Activated T-helper 2 cell treated with anti-CD3 and anti-CD28 coated beads, Interferon-gamma antibody, Interleukin-2, Interleukin-4, amounts not matched to agents 10 μg/mL and 5 μg/mL and 100 μg/mL, durations not matched to agents 14 hours and 24 hours and 36 hours (primary cell): ENCODE results near the gene MAST4. TPM values are rescaled to one million over a fixed set of nuclear protein-coding genes. Genes with fewer than 3 reads are reported as not detected.

ENCODE experiments used
- DNase-seq: peaks from one replicate; pipeline ENCODE4 v3.0.0; 2021; ENCODE audit warnings: low spot score
- H3K27ac Mint-ChIP-seq: one replicate; pipeline ENCODE4 v1.8.0; 2021; ENCODE audit warnings: mixed read lengths
- H3K27me3 Mint-ChIP-seq: one replicate; pipeline ENCODE4 v1.8.0; 2021; ENCODE audit warnings: low read depth, mixed read lengths
- H3K36me3 Mint-ChIP-seq: one replicate; pipeline ENCODE4 v1.8.0; 2021; ENCODE audit warnings: low read depth, mixed read lengths
- H3K4me1 Mint-ChIP-seq: one replicate; pipeline ENCODE4 v1.8.0; 2021; ENCODE audit warnings: low read depth, mixed read lengths
- H3K4me3 Mint-ChIP-seq: one replicate; pipeline ENCODE4 v1.8.0; 2021; ENCODE audit warnings: low read depth, mild to moderate bottlenecking, moderate library complexity, mixed read lengths
- H3K9me3 Mint-ChIP-seq: one replicate; pipeline ENCODE4 v1.8.0; 2021; ENCODE audit warnings: mixed read lengths
- intact Hi-C: fragments of 100-400 bp; cut with micrococcal nuclease; formaldehyde crosslinking; loops from one replicate; pipeline ENCODE4 v1.15.1; 2023
- total RNA-seq: library from RNA; stranded (reverse); gene quantifications from 2 replicates; pipeline ENCODE4 v1.2.3, GENCODE V29; 2022

MAST4 gene
- total RNA-seq, 1 donor from 2014 or later = 6.1 TPM

- Mint-ChIP-seq H3K9me3 (no peaks in the 10 kb centered on the region), H3K27ac (no peak overlapping the region), H3K27me3 (no peaks in the 10 kb centered on the region), H3K4me3 (no peak overlapping the region), H3K4me1 (no peaks in the 10 kb centered on the region), H3K36me3 (peaks cover 8% of the 10 kb centered on the region)
- no peak for DNase-seq
- intact Hi-C loops = no loop called here
Observed at GRCh38 chr5:67133217-67133616, 537.0 kb downstream of the MAST4 start.

GRCh38 chr5:67133776-67134175 is 537.6 kb downstream of the MAST4 start:
- H3K4me3 Mint-ChIP-seq = no peak overlapping the region
- intact Hi-C loops = no loop called here
- no peak overlapping the region for H3K27ac Mint-ChIP-seq
- no peaks in the 10 kb centered on the region for H3K27me3 Mint-ChIP-seq
- peaks cover 4% of the 10 kb centered on the region for H3K36me3 Mint-ChIP-seq
- H3K4me1 Mint-ChIP-seq = no peaks in the 10 kb centered on the region
- no peaks in the 10 kb centered on the region for H3K9me3 Mint-ChIP-seq
- no peak for DNase-seq

- Mint-ChIP-seq H3K36me3 (peaks cover 4% of the 10 kb centered on the region), H3K4me1 (no peaks in the 10 kb centered on the region), H3K4me3 (no peak overlapping the region), H3K9me3 (no peaks in the 10 kb centered on the region), H3K27ac (no peak overlapping the region), H3K27me3 (no peaks in the 10 kb centered on the region)
- no peak for DNase-seq
- intact Hi-C loops = no loop called here
Observed at GRCh38 chr5:67135381-67135984, 539.3 kb downstream of the MAST4 start.

GRCh38 chr5:67139030-67139429 is 542.8 kb downstream of the MAST4 start:
- Mint-ChIP-seq H3K36me3 (peaks cover 19% of the 10 kb centered on the region), H3K27ac (no peak overlapping the region), H3K4me3 (no peak overlapping the region), H3K27me3 (no peaks in the 10 kb centered on the region), H3K9me3 (no peaks in the 10 kb centered on the region), H3K4me1 (no peaks in the 10 kb centered on the region)
- no peak for DNase-seq
- intact Hi-C loops = no loop called here

GRCh38 chr5:67140413-67140812 is 544.2 kb downstream of the MAST4 start:
- Mint-ChIP-seq H3K27ac (no peak overlapping the region), H3K36me3 (peaks cover 19% of the 10 kb centered on the region), H3K4me3 (no peak overlapping the region), H3K4me1 (no peaks in the 10 kb centered on the region), H3K9me3 (no peaks in the 10 kb centered on the region), H3K27me3 (no peaks in the 10 kb centered on the region)
- intact Hi-C loops = no loop called here
- DNase-seq = no peak

- peaks cover 19% of the 10 kb centered on the region for H3K36me3 Mint-ChIP-seq
- intact Hi-C loops = no loop called here
- H3K4me1 Mint-ChIP-seq = no peaks in the 10 kb centered on the region
- DNase-seq = no peak
- H3K9me3 Mint-ChIP-seq = no peaks in the 10 kb centered on the region
- H3K27ac Mint-ChIP-seq = no peak overlapping the region
- no peaks in the 10 kb centered on the region for H3K27me3 Mint-ChIP-seq
- H3K4me3 Mint-ChIP-seq = no peak overlapping the region
Observed at GRCh38 chr5:67141644-67142043, 545.5 kb downstream of the MAST4 start.

GRCh38 chr5:67142816-67143215 is 546.6 kb downstream of the MAST4 start:
- peaks cover 2% of the 10 kb centered on the region for H3K4me1 Mint-ChIP-seq
- H3K27me3 Mint-ChIP-seq = no peaks in the 10 kb centered on the region
- H3K36me3 Mint-ChIP-seq = peaks cover 22% of the 10 kb centered on the region
- intact Hi-C loops = no loop called here
- H3K4me3 Mint-ChIP-seq = no peak overlapping the region
- no peak overlapping the region for H3K27ac Mint-ChIP-seq
- no peak for DNase-seq
- no peaks in the 10 kb centered on the region for H3K9me3 Mint-ChIP-seq

- Mint-ChIP-seq H3K27me3 (no peaks in the 10 kb centered on the region), H3K9me3 (no peaks in the 10 kb centered on the region), H3K27ac (no peak overlapping the region), H3K4me1 (peaks cover 4% of the 10 kb centered on the region), H3K4me3 (no peak overlapping the region), H3K36me3 (peaks cover 22% of the 10 kb centered on the region)
- intact Hi-C loops = no loop called here
- DNase-seq = no peak
Observed at GRCh38 chr5:67143549-67143948, 547.4 kb downstream of the MAST4 start.

GRCh38 chr5:67144183-67144639 is 548.0 kb downstream of the MAST4 start:
- Mint-ChIP-seq H3K36me3 (peaks cover 20% of the 10 kb centered on the region), H3K9me3 (no peaks in the 10 kb centered on the region), H3K4me1 (peaks cover 4% of the 10 kb centered on the region), H3K4me3 (no peak overlapping the region), H3K27me3 (no peaks in the 10 kb centered on the region), H3K27ac (no peak overlapping the region)
- intact Hi-C loops = no loop called here
- no peak for DNase-seq

GRCh38 chr5:67146574-67146973 is 550.4 kb downstream of the MAST4 start:
- peaks cover 26% of the 10 kb centered on the region for H3K36me3 Mint-ChIP-seq

GRCh38 chr5:67146981-67147380 is 550.8 kb downstream of the MAST4 start:
- H3K36me3 Mint-ChIP-seq = peaks cover 22% of the 10 kb centered on the region
- H3K4me1 Mint-ChIP-seq = peaks cover 4% of the 10 kb centered on the region
- no peak overlapping the region for H3K27ac Mint-ChIP-seq
- no peak overlapping the region for H3K4me3 Mint-ChIP-seq
- H3K9me3 Mint-ChIP-seq = no peaks in the 10 kb centered on the region
- DNase-seq = no peak
- H3K27me3 Mint-ChIP-seq = no peaks in the 10 kb centered on the region
- intact Hi-C loops = no loop called here

More at GRCh38 chr5:67146574-67146973, 550.4 kb downstream of the MAST4 start:
- DNase-seq = no peak
- H3K27ac Mint-ChIP-seq = no peak overlapping the region
- H3K27me3 Mint-ChIP-seq = no peaks in the 10 kb centered on the region
- H3K4me1 Mint-ChIP-seq = peaks cover 4% of the 10 kb centered on the region
- H3K9me3 Mint-ChIP-seq = no peaks in the 10 kb centered on the region
- intact Hi-C loops = no loop called here
- no peak overlapping the region for H3K4me3 Mint-ChIP-seq

- Mint-ChIP-seq H3K27me3 (no peaks in the 10 kb centered on the region), H3K36me3 (peaks cover 14% of the 10 kb centered on the region), H3K4me1 (peaks cover 4% of the 10 kb centered on the region), H3K9me3 (no peaks in the 10 kb centered on the region), H3K4me3 (no peak overlapping the region), H3K27ac (no peak overlapping the region)
- intact Hi-C loops = no loop called here
- DNase-seq = no peak
Observed at GRCh38 chr5:67147760-67148159, 551.6 kb downstream of the MAST4 start.

- no peak for DNase-seq
- Mint-ChIP-seq H3K4me3 (no peak overlapping the region), H3K27me3 (no peaks in the 10 kb centered on the region), H3K4me1 (peaks cover 4% of the 10 kb centered on the region), H3K27ac (no peak overlapping the region), H3K9me3 (no peaks in the 10 kb centered on the region), H3K36me3 (peaks cover 11% of the 10 kb centered on the region)
- intact Hi-C loops = no loop called here
Observed at GRCh38 chr5:67149057-67149950, 553.1 kb downstream of the MAST4 start.
